Nephron progenitor cell (in vitro differentiated cells): Measurements from ENCODE around the gene MAB21L3.

Source experiments
- DNase-seq: peaks from one replicate; pipeline ENCODE4 v3.0.0; 2021
- H3K27ac Mint-ChIP-seq: 2 replicates; pipeline ENCODE4 v1.8.0; 2021; ENCODE audit warnings: mild to moderate bottlenecking, moderate library complexity, mixed read lengths
- H3K27me3 Mint-ChIP-seq: 2 replicates; pipeline ENCODE4 v1.8.0; 2021; ENCODE audit warnings: mild to moderate bottlenecking, low read depth, mixed read lengths; ENCODE audit not compliant: poor library complexity
- H3K36me3 Mint-ChIP-seq: 2 replicates; pipeline ENCODE4 v1.8.0; 2021; ENCODE audit warnings: low read depth, mixed read lengths
- H3K4me1 Mint-ChIP-seq: 2 replicates; pipeline ENCODE4 v1.8.0; 2021; ENCODE audit warnings: mixed read lengths
- H3K4me3 Mint-ChIP-seq: 2 replicates; pipeline ENCODE4 v1.8.0; 2021; ENCODE audit warnings: mild to moderate bottlenecking, moderate library complexity, mixed read lengths
- H3K9me3 Mint-ChIP-seq: 2 replicates; pipeline ENCODE4 v1.8.0; 2021; ENCODE audit warnings: mild to moderate bottlenecking, moderate library complexity, mixed read lengths
- TF ChIP-seq, protein P1 (sequence below): fragments of 200-600 bp; sonication (generic); IDR thresholded peaks from 2 replicates; pipeline ENCODE4 v1.5.0; 2021; ENCODE audit warnings: antibody characterized with exemption

The MAB21L3 gene

GRCh38 chr1:116110567-116111523, at the start of gene MAB21L3:
MAB21L3 (plus strand) TSS chr1:116111399; CDS start chr1:116112616, 1,217 bp downstream.
- no peaks in the 10 kb centered on the region for H3K9me3 Mint-ChIP-seq
- H3K27ac Mint-ChIP-seq = peak within 1 kb of the TSS; percentile 91
- H3K36me3 Mint-ChIP-seq = no peaks in the 10 kb centered on the region
- DNase-seq = no peak
- TF ChIP-seq, protein P1, sequence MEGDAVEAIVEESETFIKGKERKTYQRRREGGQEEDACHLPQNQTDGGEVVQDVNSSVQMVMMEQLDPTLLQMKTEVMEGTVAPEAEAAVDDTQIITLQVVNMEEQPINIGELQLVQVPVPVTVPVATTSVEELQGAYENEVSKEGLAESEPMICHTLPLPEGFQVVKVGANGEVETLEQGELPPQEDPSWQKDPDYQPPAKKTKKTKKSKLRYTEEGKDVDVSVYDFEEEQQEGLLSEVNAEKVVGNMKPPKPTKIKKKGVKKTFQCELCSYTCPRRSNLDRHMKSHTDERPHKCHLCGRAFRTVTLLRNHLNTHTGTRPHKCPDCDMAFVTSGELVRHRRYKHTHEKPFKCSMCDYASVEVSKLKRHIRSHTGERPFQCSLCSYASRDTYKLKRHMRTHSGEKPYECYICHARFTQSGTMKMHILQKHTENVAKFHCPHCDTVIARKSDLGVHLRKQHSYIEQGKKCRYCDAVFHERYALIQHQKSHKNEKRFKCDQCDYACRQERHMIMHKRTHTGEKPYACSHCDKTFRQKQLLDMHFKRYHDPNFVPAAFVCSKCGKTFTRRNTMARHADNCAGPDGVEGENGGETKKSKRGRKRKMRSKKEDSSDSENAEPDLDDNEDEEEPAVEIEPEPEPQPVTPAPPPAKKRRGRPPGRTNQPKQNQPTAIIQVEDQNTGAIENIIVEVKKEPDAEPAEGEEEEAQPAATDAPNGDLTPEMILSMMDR = no peak
- H3K4me3 Mint-ChIP-seq = peak within 1 kb of the TSS; percentile 37
- peaks cover 41% of the 10 kb centered on the region for H3K4me1 Mint-ChIP-seq
- H3K27me3 Mint-ChIP-seq = peaks cover 11% of the 10 kb centered on the region

- H3K36me3 Mint-ChIP-seq = peaks cover 8% of the 10 kb centered on the region
- no peak overlapping the region for H3K4me3 Mint-ChIP-seq
- DNase-seq = no peak
- H3K27ac Mint-ChIP-seq = no peak overlapping the region
- H3K9me3 Mint-ChIP-seq = peaks cover 26% of the 10 kb centered on the region
- H3K4me1 Mint-ChIP-seq = no peaks in the 10 kb centered on the region
- H3K27me3 Mint-ChIP-seq = no peaks in the 10 kb centered on the region
- TF ChIP-seq, protein P1 = no peak
Observed at GRCh38 chr1:116062201-116062600, 49.0 kb upstream of the MAB21L3 start.

GRCh38 chr1:116064616-116065015, 46.6 kb upstream of the MAB21L3 start:
- Mint-ChIP-seq H3K27me3 (no peaks in the 10 kb centered on the region), H3K27ac (no peak overlapping the region), H3K36me3 (peaks cover 19% of the 10 kb centered on the region), H3K9me3 (peaks cover 5% of the 10 kb centered on the region), H3K4me3 (no peak overlapping the region), H3K4me1 (peaks cover 4% of the 10 kb centered on the region)
- DNase-seq = no peak
- TF ChIP-seq, protein P1 = no peak

DNA sequence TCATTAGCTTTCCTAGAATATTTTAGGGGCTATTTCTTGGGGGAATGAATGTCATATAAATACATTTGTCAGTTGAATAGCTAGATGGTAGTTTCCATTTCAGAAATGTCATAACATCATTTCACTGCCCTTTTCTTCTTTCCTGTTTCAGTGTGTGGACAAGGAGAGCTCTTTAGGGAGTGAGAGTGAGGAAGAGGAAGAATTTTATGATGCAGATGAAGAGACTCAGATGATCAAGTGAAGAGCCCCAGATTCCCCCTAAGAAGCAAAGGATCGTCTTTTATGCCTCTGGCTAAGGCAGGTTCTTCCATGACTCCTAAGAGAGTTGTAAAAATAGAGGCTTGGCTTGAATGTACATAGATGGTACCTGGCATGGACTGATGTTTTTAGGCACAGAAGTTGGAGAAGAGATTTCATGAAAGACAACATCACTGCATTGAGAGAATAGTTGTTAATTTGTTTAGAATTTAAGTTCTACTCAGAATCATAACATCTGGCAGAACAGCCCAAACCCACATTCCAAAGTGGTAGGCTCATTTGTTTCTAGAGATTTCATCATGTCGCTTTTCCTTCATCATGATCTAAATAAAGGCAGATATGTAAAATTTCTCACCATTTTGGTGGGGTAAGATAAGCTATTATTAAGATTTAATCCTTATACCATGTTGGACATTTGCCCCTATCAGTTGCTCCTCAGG, 44.2 kb upstream of the MAB21L3 start:
- H3K36me3 Mint-ChIP-seq = peaks cover 19% of the 10 kb centered on the region
- no peaks in the 10 kb centered on the region for H3K27me3 Mint-ChIP-seq
- no peak for DNase-seq
- H3K9me3 Mint-ChIP-seq = no peaks in the 10 kb centered on the region
- TF ChIP-seq, protein P1 = no peak
- H3K4me3 Mint-ChIP-seq = no peak overlapping the region
- H3K27ac Mint-ChIP-seq = no peak overlapping the region
- H3K4me1 Mint-ChIP-seq = peaks cover 4% of the 10 kb centered on the region

DNA sequence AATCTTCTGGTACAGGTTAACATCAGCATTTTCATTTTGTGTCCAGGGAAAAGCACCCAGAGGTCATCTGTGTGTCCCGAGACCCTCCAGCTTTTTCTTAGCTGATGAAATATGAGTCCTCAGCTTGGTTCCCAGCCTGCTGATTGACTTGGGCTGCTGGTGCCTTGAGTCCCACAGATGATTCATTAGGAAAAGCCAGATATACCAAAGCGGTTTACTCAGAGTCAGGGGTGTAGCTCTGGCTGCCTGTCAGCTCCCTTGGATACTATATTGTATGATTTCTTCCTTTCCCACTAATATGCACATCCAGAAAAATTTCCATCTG, 43.7 kb upstream of the MAB21L3 start:
- no peak for DNase-seq

More for the DNA sequence above, 43.7 kb upstream of the MAB21L3 start:
- H3K27ac Mint-ChIP-seq = no peak overlapping the region
- H3K9me3 Mint-ChIP-seq = no peaks in the 10 kb centered on the region
- peaks cover 4% of the 10 kb centered on the region for H3K4me1 Mint-ChIP-seq
- H3K36me3 Mint-ChIP-seq = peaks cover 19% of the 10 kb centered on the region
- TF ChIP-seq, protein P1 = no peak
- H3K27me3 Mint-ChIP-seq = no peaks in the 10 kb centered on the region
- no peak overlapping the region for H3K4me3 Mint-ChIP-seq
